ENCODE results near the gene FASTKD1.

GRCh38 chr2:169572189-169572588 is 1.5 kb downstream of the FASTKD1 start:
- no peak for TF ChIP-seq POLR2AphosphoS5 (IDR thresholded peaks at IDR 0.05; ENCODE audit: low read depth, low read length)
- TF ChIP-seq, protein P1, sequence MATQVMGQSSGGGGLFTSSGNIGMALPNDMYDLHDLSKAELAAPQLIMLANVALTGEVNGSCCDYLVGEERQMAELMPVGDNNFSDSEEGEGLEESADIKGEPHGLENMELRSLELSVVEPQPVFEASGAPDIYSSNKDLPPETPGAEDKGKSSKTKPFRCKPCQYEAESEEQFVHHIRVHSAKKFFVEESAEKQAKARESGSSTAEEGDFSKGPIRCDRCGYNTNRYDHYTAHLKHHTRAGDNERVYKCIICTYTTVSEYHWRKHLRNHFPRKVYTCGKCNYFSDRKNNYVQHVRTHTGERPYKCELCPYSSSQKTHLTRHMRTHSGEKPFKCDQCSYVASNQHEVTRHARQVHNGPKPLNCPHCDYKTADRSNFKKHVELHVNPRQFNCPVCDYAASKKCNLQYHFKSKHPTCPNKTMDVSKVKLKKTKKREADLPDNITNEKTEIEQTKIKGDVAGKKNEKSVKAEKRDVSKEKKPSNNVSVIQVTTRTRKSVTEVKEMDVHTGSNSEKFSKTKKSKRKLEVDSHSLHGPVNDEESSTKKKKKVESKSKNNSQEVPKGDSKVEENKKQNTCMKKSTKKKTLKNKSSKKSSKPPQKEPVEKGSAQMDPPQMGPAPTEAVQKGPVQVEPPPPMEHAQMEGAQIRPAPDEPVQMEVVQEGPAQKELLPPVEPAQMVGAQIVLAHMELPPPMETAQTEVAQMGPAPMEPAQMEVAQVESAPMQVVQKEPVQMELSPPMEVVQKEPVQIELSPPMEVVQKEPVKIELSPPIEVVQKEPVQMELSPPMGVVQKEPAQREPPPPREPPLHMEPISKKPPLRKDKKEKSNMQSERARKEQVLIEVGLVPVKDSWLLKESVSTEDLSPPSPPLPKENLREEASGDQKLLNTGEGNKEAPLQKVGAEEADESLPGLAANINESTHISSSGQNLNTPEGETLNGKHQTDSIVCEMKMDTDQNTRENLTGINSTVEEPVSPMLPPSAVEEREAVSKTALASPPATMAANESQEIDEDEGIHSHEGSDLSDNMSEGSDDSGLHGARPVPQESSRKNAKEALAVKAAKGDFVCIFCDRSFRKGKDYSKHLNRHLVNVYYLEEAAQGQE (IDR thresholded peaks at IDR 0.05; ENCODE audit: low read depth) = no peak
- TF ChIP-seq POLR2A (IDR thresholded peaks at IDR 0.05; ENCODE audit: borderline replicate concordance, extremely low read depth, insufficient read depth, insufficient read length) = no peak
- TF ChIP-seq SP1 (IDR thresholded peaks at IDR 0.05; ENCODE audit: low read depth) = no peak
- TF ChIP-seq EGR1 (IDR thresholded peaks at IDR 0.05; ENCODE audit: low read depth) = no peak
- TF ChIP-seq ATF3 (IDR thresholded peaks at IDR 0.05) = no peak
- no peak for TF ChIP-seq ZBTB33 (IDR thresholded peaks at IDR 0.05; ENCODE audit: extremely low read depth, insufficient replicate concordance, low read length)
- TF ChIP-seq, protein P2, sequence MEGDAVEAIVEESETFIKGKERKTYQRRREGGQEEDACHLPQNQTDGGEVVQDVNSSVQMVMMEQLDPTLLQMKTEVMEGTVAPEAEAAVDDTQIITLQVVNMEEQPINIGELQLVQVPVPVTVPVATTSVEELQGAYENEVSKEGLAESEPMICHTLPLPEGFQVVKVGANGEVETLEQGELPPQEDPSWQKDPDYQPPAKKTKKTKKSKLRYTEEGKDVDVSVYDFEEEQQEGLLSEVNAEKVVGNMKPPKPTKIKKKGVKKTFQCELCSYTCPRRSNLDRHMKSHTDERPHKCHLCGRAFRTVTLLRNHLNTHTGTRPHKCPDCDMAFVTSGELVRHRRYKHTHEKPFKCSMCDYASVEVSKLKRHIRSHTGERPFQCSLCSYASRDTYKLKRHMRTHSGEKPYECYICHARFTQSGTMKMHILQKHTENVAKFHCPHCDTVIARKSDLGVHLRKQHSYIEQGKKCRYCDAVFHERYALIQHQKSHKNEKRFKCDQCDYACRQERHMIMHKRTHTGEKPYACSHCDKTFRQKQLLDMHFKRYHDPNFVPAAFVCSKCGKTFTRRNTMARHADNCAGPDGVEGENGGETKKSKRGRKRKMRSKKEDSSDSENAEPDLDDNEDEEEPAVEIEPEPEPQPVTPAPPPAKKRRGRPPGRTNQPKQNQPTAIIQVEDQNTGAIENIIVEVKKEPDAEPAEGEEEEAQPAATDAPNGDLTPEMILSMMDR (IDR thresholded peaks at IDR 0.05 in 2 of 3, conservative IDR thresholded peaks at IDR 0.05 in 1 of 3; ENCODE audit: borderline replicate concordance in 1 of 3, insufficient read depth in 1 of 3, low read depth in 2 of 3, low read length in 2 of 3) = no peak
- no peak for TF ChIP-seq YY1 (IDR thresholded peaks at IDR 0.05; ENCODE audit: extremely low read depth, insufficient replicate concordance, low read depth, low read length)
- no peak for TF ChIP-seq EZH2phosphoT487 (IDR thresholded peaks at IDR 0.05; ENCODE audit: borderline replicate concordance)

Measured in HCT116 (cell line).